HG02852 (cell line): ENCODE measurements around the gene SLC16A6.
"Not testable (repeated sequence)": the region's sequence is repeated elsewhere in the genome, so short reads cannot be mapped to it uniquely, and the experiment has no call there.

Source experiments
- ATAC-seq: cut with Tn5 transposase; IDR thresholded peaks from one replicate; pipeline ENCODE4 v1.9.1; 2021; ENCODE audit warnings: mild to moderate bottlenecking, moderate library complexity; ENCODE audit not compliant: unreplicated experiment

Gene SLC16A6

DNA sequence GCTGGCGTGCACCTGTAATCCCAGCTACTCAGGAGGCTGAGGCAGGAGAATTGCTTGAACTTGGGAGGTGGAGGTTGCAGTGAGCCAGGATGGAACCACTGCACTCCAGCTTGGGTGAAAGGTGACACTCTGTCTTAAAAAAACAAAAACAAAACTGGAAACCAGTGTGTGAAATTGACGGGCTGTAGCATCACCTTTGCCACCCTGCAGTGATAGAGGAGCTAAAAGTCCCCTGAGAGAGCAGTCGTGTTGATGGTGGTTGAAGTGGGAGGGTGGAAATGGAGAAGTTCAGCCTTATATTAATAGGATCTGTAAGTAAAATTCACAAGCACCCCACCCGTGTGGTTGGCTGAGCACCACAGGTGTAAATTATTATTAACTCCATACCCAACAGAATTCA, 65.9 kb downstream of the SLC16A6 start:
- ATAC-seq: not testable (repeated sequence)

DNA sequence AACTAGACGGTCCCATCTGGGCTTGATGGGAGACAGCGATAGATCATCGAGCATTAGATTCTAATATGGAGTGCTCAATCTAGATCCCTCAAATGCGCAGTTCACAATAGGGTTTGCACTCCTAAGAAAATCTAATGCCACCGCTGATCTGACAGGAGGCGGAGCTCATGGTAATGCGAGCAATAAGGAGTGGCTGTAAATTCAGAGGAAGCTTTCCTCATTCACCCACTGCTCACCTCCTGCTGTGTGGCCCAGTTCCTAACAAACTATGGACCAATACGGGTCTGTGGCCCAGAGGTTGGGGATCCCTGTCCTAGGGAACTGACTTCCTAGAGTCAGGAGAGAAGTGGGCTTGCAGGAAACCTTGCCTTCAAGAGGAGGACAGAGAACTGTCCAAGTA, 68.3 kb downstream of the SLC16A6 start:
- no peak for ATAC-seq

DNA sequence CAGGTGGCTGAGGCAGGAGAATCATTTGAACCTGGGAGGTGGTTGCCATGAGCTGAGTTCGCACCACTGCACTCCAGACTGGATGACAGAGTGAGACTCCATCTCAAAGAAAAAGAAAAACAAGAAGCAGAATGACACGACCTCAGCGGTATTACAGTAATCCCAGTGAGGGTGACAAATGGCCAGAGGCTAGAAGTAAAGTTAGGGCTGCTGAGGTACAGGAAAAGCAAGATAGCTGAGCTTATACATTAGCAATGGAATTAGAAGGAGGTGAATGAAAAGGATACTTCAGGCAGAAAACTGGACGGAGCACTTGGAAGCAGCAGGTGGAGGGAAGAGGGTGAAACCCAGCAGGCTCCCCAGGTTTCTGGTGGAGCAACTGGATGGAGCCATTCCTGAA, 69.1 kb downstream of the SLC16A6 start:
- ATAC-seq: no peak

DNA sequence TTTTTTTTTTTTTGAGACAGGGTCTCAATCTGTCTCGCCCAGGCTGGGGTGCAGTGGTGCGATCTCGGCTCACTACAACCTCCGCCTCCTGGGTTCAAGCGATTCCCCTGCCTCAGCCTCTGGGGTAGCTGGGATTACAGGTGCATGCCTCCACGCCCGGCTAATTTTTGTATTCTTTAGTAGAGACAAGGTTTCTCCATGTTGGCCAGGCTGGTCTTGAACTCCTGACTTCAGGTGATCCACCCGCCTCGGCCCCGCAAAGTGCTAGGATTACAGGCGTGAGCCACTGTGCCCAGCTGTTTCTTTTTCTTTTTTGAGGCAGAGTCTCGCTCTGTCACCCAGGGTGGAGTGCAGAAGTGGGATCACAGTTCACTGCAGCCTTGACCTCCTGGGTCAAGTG, 70.1 kb downstream of the SLC16A6 start:
- ATAC-seq: not testable (repeated sequence)

DNA sequence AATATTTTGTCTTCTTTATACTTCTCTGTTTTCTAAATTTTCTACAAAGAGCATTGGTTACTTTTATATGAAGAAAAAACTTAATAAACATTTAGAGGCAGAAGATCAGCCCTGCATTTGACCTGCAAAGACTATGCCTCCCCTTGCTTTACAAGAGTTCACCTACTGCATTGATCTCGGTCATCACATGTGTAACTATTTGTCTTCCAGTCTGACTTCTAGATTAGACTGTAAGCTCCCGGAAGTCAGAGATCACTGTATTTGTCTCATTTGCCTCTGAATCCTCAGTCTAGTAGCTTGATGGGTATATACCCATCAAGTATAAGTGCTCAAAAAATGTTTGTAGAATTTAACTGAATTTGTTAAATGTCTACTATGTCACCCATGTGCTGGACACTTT, 70.7 kb downstream of the SLC16A6 start:
- not testable (repeated sequence) for ATAC-seq

DNA sequence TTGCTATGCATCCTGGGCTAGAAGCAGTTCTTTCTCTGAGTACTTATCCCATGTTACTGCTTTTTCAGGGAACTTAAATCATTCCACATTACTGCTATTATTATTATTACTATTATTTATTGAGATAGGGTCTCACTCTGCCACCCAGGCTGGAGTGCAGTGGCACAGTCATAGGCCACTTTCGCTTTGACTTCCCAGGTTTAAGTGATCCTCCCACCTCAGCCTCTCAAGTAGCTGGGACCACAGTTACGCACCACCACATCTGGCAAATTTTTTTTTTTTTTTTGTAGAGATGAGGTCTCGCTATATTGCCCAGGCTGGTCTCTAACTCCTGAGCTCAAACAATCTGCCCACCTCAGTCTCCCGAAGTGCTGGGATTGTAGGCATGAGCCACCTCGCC, 71.5 kb downstream of the SLC16A6 start:
- not testable (repeated sequence) for ATAC-seq
